NCI-H524 treated with DMSO at 0.1 percent for 48 hours (cell line): ENCODE measurements around the gene TNFRSF14.

Source experiments
- DNase-seq: peaks from one replicate; lab custom pipeline; 2025; lab: John Stamatoyannopoulos, UW

TNFRSF14 gene

DNA sequence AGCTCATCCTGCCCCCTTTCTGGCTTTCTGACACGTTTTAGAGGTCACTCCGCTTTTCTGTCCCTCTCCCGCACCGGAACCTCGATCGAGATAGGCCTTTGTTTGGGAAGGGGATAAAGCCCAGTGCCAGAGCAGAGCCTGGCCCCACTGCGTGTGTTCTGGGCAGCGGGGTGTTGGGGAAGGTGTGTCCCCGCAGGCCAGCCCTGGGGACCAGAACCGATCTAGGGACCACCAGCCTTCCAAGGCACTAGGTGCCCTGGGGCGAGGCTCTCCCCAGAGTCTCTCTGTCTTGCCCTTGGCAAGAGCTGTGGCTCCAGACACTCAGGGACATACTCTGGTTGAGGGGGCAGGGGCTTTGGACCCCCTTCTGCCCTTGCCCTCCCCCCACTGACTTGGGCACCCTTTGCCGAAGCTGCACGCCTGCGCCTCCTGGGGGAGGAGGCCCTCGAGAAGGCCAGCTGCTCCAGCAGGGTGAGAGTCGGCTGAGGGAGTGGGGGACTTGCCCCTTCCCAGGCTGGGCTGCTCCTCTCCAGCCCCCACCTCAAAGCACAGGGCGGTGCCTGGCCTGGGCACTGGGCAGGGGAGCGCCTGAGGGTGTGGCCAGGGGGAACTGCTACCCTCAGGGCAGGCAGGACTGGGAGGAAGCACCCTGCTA, 46.8 kb downstream of the TNFRSF14 start:
- DNase-seq: no peak

DNA sequence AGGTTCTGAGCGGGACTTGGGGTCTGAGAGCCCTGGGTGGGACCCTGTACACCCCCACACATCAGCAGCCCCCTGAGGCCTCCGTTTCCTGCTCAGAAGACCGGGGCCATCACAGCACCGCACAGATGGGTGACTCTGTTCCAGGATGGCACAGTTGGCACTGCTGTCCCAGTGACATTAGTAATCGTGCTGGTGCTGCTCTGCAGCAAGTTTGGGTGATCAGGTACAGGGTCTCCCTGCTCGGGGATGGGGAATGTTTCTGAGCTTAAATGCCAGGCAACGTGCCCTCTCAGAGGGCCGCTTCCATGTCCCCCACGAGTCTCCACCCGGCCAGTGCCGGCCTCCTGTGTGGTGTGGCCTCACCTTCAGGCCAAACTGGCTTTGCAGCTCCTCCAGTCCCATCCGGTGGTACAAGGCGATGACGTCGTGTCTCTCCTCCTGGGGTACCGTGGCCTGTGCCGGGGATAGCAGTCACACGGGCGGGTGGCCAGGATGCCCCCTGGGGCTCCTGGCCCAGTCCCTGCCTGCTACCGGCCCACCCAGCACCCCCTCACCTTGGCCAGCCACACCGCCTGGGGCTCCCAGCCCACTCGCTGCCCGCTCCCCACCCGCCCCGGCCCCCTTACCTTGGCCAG, 47.5 kb downstream of the TNFRSF14 start:
- DNase-seq: no peak

DNA sequence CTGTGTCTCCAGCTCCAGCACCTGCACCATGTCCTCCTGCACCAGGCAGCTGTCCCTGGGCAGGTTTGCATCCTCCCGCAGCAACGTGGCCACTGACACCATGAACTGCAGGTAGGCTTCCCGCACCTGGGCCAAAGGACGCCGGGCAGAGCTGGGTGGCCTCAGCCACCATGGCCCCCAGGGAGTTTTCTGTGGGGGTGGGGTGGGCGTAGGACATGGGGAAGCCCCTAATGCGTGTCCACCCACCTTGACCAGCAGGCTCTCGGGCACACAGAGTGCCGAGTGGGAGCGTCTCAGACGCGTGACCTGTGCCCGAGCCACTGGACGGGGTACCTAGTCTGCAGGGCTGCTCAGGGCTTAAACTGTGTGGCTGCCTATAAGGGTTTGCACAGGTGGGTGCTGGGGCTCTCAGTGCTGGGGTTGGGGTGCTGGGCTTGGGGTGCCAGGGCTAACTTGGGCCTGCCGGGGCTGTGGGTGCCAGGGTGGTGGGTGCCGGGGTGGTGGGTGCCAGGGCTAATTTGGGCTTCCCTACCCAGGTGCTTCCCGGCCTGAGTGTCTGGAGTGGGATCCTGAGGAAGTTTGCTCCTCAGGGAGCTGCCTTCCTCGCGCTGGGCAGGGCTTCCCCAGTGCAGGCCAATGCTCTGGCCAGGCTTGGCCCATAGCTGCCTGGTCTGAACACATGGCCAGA, 48.1 kb downstream of the TNFRSF14 start:
- DNase-seq: no peak

DNA sequence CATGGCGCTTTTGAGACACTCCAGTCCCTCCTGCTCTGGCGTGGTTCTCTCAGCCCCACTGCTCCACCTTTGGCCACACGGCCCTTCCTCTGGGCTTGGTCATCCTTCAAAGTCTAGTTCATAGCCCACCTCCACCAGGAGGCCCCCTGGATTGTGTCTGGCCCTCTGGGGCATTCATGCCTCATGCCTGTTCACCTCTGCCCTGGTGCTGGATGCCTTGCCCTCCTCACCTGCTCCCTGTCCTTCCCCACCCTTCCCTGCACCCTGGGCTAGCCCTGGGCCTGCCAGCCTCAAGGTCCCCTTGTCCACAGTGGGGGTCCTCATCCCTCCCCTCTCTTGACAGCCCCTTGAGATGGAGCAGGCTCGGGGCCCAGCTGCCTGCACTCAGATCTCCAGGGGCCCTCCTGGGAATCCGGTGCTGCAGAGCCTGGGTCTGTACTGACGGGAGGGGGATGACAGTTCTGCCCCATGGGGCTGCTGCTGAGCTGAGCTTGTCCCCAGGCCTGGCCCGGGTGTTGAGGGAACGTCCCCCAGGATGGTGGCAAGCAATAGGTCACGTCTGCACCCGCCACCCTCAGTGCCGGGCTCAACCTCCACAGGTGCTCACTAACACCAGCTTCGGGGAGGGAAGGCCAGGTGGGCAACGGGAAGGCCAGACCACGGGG, 48.8 kb downstream of the TNFRSF14 start:
- DNase-seq: no peak

DNA sequence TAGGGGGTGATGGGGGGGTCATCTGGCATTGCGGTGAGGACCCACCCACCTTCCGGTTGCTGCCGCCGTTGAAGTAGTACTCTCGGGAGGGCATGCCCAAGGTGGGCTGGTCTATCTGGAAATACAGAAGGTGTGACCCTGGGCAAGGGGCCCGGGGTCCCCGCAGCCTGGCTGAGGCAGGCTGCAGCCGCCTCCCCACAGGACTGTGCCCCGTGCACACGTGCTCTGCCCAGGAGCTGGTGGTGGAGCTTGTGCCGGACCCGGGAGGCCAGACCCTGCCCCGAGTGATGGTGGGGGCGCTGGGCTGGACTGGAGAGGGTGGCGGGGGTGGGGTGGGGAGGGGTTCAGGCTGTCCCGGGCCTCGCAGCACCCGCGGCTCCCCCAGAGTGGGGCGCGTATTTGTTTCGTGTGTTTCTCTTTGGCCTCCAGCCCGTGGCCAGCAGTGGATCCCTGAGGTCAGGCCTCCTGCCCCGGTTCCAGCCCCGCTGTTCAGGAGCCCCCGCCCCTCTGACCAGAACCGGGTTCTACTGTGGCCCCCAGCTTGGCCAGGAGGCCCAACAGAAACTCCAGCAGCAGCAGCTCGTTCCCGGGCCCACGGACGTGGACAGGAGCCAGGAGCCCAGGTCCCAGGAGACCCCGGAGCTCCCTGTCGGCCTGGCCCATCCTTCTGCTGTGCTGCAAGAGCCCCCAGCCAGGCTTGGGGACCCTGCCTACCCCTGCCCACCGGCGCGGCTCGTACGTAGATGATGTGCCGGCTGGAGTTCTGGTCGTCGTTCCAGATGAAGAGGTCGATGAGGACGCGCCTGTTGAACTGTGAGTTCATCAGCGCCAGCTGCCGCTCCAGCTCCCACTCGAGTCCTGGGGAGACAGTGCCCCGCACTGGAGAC, 49.6 kb downstream of the TNFRSF14 start:
- DNase-seq: no peak

DNA sequence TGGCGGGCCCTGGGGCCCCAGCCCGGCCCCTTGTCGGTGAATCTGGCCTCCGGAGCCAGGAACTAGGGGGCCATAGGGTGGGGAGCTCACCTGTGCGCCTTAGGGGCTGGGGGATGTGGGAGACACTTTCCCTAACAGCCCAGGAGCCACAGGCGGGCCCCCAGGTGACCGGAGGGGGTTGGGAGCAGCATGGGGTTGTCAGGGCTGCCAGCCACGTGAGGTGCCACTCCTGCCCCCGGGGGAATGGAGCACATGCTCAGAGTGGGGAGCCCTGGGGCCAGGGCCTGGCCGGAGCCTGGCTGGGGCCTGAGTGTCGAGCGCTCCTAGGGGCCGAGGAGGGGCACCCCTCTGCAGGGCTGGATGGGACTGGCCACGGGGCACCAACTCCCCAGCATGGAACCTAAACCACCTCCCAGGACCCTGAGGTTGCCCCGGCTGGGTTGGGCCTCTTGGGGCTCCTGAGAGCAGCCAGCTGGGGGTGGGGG, 50.3 kb downstream of the TNFRSF14 start:
- DNase-seq: no peak

DNA sequence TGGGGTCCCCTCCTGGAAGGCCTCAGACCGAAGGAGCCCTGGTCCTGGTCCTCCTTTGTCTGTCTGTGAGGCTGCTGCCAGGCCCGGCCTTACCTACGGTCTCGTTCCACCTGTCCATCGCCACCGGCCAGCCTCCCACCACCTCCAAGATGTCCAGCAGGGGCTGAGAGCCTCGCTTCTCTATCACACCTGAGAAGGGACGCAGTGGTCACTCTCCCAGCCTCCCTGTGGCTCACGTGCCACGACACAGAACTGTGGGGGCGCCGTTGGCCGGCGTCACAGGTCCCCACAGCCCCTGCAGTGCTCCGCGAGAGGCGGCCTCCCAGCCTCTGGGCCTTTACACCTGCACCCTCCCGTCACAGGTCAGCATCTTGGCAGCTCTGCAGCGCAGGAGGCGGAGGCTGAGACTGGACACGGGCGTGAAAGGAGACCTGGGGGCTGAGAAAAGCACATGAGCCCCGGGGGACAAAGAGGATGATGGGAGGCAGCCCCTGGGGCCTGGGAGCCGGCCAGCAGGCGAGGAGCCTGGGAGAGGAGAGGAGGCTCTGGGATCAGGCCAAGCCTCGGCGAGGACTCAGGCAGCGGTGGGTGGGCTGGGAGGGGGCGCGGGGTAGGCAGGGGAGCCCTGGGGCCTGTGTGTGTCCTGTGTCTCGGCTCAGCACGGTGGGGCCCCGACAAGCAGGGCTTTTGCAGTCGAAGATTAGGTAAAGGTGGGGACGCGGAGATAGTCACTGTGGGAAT, 50.9 kb downstream of the TNFRSF14 start:
- no peak for DNase-seq

DNA sequence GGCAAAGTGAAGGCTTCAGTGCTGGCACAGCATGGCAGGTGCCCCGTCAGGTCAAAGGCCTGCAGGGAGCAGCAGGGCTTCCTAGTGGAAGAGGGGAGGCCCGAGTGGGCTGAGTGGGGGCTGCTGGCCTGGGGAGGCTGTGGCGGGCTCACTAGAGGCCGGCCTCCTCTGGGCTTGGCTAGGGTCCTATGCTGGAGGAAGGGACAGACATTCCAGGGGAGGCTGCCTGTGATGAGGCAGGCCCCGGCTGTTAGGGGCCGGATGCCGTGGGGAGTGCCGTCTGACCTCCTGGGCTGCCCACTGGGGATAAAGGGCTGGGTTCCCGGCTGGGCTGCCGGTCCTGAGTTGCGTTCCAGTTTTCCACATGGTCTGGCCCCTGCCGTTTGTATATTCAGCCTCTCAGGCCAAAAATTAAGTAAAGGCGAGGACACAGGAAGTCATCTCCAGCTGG, 51.5 kb downstream of the TNFRSF14 start:
- no peak for DNase-seq

DNA sequence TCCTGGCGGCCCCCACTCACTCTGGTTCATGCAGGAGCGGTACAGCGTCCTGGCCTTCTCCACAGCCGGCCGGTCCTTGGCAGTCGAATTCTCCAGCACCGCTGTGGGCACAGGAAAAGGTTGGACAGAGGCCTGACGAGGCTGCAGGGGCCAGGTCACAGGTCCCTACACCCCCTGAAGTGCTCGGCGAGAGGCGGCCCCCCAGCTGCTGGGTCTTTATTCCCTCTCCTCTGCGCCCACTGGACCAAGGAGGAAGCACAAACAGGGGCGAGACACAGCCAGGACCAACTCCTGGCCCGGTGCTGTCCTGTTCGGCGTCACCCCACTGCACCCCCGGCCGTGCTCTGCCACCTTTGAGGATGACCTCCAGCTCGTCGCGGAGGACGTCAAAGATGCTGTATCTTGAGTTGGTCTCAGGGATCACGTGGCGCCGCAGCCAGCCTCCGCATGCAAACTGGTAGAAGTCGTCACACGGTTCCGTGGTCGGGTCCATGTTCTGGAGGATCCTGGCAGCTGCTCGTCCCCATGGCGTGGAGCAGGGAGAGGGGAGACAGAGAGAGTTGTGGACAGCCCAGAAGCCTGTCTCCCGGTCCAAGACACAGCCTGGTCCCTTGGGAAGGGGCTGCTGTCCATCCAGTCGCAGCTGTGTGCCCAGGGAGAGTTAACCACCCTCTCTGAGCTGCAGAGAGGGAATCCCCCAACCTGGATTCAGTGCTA, 53.3 kb downstream of the TNFRSF14 start:
- DNase-seq: no peak

DNA sequence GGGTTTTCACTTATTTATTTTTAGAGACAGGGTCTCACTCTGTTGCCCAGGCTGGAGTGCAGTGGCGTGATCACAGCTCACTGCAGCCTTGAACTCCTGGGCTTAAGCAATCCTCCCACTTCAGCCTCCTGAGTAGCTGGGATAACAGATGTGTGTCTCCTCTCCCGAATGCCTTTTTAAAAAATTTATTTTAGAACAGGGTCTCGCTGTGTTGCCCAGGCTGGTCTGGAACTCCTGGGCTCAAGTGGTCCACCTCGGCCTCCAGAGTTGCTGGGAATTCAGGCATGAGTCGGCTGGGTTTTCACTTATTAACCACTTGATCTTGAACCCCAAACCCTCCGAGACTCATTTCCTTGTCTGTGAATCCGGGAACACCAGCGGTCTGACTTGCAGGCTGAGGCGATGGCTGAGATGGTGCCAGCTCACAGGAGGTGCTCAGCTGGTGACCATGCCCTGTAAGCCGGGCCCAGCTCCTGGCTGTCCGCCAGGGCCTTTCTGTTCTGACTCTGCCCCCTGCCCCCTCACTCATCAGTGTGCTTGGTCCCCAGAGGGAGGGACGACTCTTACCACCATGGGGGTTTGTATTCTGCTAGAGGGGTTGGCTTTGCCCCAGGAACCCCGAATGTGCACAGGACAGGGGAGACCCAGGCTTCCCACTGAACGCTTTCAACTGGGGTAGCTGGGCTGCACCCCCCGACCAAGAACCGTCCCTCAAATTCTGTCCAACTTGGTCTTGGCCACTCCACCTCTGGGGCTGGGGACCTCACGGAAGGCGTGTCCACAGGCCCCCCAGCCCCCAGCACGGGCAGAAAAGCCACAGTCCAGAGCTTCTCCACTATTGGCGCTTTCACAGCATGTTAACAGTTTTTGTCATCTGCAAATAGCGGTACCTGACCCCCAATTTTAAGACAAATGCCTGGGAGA, 54.1 kb downstream of the TNFRSF14 start:
- no peak for DNase-seq

DNA sequence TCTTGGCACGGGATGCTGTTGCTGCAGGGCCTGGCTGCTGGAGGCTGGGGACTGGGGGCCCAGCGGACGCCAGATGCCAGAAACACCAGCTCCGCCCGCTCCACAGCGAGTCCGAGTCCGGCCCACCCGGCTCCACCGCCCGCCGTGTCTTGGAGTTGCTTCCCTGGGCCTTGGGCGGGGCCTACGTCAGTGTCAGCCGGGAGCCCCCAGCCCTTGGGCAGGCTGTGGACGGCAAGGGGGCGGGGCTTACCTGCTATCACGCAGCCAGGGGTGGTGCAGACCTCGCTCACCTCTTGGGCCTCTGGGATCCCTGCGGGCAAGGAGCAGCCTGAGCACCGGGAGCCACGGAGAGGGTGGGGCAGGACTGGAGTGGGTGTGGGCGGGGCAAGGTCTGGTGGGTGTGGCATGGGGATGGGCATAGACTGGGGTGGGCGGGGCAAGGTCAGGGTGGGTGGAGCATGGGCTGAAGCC, 54.9 kb downstream of the TNFRSF14 start:
- no peak for DNase-seq

DNA sequence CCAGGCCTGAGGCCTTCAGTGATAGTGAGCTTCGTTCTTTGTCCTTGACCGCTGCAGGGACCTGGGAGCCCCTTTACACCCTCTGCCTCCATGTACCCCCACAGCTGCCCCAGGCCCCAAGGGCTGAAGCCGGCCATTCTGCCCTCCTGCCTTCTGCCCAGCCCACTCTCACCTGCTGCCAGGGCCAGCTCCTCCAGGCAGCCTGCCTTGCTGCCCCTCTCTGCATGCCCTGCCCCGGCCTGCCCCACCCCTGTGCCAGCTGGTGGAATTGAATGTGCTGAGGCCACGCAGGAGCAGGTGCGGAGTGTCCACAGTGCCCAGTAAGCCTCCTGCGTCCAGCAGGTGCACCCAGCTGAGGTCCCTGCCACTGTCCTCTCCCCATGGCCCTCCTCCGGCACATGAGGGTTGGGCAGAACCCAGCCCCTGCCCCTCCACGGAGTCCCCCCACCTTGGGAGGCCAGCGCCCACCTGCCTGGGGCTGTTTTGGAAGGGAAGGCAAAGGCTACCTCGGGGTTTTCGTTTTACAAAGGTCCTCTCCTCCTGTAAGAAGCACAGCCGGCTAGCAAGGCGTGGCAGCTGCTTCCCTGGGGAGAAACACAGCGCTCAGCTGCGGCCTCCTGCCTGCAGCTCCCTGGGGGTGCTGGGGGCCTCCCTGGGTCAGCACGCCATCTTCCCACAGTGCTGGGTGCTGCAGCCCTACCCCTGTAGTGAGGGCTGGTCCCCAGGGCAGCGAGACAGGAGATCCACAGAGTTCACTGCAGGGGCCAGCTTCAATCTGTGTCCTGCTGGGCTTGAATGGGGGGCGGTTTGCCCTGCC, 55.7 kb downstream of the TNFRSF14 start:
- no peak for DNase-seq

DNA sequence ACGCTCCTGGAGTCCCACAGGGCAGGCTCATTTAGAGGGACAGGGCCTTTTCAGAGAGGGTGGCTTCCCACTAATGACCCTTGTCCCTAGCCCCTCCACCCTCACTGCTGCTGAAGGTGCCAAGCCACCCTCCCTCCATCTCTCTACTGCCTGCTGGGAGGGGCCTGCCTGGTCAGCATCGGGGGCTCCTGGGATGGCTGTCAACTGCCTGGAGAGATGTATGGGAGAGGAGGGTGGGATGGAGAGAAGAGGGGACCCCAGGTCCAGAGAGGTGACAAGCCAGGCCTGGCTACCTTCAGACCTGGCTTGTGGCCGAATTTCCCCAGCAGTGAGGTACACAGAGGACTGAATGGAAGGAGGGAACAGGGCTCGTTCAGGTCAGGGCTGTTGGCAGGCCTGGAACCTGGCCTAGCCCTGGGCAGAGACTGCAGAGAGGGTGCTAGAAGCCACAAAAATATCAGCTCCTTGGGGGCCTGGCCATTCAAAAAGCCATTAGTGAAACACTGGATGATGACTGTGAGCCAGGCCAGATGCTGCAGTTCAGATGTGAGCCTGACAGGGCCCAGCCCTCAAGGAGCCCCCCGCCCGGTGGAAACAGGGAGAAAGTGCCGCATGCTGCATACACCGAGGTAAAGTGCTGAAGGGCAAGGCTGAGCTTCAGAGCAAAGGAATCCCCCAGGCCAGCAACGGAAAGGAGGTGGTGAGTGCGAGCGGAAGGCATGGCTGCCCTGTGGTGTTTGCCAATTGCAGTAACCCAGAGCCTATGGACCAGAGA, 56.6 kb downstream of the TNFRSF14 start:
- no peak for DNase-seq
